A673 (cell line): ENCODE data around the gene GAB2.

Source experiments
- EZH2 ChIP-seq: fragments of 200-600 bp; sonication (generic); IDR thresholded peaks from 2 replicates; pipeline ENCODE4 v1.6.1; 2017; ENCODE audit warnings: borderline replicate concordance, low read depth, mild to moderate bottlenecking, mixed read lengths, antibody characterized with exemption, low read length; ENCODE audit not compliant: poor library complexity, severe bottlenecking
- TF ChIP-seq, protein P1 (sequence below): fragments of 300-800, 200-600 bp; sonication (generic); conservative IDR thresholded peaks from 2 replicates; pipeline ENCODE4 v1.5.1; 2017; ENCODE audit warnings: low read depth, mild to moderate bottlenecking, antibody characterized with exemption, low read length, moderate library complexity, mixed read lengths

DNA sequence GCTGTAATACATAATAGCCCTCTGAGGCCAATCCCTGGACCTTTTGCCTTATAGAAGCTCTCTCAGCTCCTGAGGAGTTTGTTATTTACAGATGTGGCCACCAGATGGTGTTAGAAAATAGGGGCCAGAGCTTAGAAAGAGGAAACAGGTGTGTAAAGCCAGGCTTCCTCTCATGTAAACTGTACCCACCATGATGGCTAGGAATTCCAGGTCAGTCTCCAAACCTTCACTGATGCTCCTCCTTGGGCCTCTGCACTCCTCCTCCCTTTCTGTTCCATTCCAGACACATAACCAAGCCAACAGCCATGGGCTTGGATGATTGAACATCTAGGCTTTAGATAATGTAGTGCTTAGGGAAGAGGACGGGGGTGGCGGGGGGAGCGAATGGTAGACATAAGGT, 189.2 kb downstream of the GAB2 start:
- TF ChIP-seq, protein P1, sequence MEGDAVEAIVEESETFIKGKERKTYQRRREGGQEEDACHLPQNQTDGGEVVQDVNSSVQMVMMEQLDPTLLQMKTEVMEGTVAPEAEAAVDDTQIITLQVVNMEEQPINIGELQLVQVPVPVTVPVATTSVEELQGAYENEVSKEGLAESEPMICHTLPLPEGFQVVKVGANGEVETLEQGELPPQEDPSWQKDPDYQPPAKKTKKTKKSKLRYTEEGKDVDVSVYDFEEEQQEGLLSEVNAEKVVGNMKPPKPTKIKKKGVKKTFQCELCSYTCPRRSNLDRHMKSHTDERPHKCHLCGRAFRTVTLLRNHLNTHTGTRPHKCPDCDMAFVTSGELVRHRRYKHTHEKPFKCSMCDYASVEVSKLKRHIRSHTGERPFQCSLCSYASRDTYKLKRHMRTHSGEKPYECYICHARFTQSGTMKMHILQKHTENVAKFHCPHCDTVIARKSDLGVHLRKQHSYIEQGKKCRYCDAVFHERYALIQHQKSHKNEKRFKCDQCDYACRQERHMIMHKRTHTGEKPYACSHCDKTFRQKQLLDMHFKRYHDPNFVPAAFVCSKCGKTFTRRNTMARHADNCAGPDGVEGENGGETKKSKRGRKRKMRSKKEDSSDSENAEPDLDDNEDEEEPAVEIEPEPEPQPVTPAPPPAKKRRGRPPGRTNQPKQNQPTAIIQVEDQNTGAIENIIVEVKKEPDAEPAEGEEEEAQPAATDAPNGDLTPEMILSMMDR, result peak; percentile 77
- TF ChIP-seq EZH2, result no peak
